Stimulated activated CD8-positive, alpha-beta memory T cell treated with anti-CD3 and anti-CD28 coated beads, Interleukin-15, amount 100 ng/mL, for 1 hour (primary cell): ENCODE results near the gene DDRGK1.
"Not testable (repeated sequence)": the region's sequence is repeated elsewhere in the genome, so short reads cannot be mapped to it uniquely, and the experiment has no call there.

Experiments used
- DNase-seq: peaks from one replicate; pipeline ENCODE4 v3.0.0-alpha.2; 2020; ENCODE audit warnings: low read depth

Gene DDRGK1

DNA sequence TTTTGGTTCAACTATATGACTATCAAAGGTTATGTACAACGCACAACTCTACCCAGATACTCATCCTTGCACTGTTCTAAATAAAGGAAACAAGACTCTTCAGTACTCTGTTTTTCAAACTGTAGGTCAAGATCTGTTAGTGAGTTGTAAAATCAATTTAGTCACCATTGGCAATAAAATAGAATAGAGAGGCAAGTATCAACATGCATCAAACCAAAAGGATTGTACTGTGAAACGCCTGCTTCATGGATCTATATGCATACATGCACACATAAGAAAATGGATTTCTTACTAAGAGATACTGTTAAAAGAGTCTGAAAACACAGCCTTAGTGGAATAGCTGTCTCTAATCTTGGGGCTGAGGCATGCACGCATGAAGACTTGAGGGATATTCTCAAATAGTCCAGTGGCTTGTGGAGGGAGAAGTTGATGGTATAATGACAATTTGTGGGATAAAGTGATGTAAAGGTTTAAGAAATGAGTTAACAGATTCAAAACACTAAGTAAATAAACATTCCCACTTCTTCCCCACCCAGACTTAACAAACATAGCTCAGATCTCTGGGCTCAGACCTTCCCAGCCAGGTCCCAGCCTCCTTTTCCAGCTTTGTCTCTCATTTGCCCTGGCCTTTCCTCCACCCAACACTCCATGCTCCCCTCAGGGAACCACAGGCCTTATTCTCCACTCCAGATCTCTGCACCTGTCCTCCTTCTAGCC lies 20.4 kb downstream of the DDRGK1 start:
- DNase-seq, result no peak

GRCh38 chr20:3182429-3182828 lies 22.1 kb downstream of the DDRGK1 start:
- DNase-seq, result not testable (repeated sequence)

GRCh38 chr20:3181270-3181669 lies 23.2 kb downstream of the DDRGK1 start:
- no peak for DNase-seq

GRCh38 chr20:3180319-3180718 lies 24.2 kb downstream of the DDRGK1 start:
- DNase-seq, result no peak

GRCh38 chr20:3177746-3178485 lies 26.6 kb downstream of the DDRGK1 start:
- no peak for DNase-seq

DNA sequence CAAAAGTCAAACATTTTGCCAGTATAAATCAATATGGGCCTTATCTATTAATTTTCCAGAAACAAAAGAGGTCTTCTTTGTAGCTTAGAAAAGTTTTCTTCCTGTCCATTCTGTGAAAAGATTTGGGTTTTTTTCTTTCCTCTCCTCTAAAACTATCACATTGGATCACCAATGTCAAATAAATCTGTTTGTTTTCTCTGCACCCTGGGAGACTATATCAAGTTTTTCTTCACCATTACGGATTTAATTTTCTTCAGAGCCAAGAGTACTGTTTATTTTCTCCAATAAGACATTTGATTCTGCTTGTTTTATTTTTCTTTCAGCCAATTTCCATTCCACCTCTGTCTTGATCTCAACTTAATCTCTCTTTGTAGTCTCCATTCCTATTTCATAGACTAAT lies 29.2 kb downstream of the DDRGK1 start:
- no peak for DNase-seq

GRCh38 chr20:3174442-3175261 lies 29.8 kb downstream of the DDRGK1 start:
- DNase-seq, result no peak

- peak; percentile 75 for DNase-seq
Measured at GRCh38 chr20:3173610-3174441, 30.7 kb downstream of the DDRGK1 start.

GRCh38 chr20:3172933-3173609 lies 31.4 kb downstream of the DDRGK1 start, which contains the start of gene LZTS3:
LZTS3 (minus strand) TSS chr20:3173549; CDS start chr20:3167163, 6,386 bp downstream.
- peak; percentile 64 for DNase-seq

DNA sequence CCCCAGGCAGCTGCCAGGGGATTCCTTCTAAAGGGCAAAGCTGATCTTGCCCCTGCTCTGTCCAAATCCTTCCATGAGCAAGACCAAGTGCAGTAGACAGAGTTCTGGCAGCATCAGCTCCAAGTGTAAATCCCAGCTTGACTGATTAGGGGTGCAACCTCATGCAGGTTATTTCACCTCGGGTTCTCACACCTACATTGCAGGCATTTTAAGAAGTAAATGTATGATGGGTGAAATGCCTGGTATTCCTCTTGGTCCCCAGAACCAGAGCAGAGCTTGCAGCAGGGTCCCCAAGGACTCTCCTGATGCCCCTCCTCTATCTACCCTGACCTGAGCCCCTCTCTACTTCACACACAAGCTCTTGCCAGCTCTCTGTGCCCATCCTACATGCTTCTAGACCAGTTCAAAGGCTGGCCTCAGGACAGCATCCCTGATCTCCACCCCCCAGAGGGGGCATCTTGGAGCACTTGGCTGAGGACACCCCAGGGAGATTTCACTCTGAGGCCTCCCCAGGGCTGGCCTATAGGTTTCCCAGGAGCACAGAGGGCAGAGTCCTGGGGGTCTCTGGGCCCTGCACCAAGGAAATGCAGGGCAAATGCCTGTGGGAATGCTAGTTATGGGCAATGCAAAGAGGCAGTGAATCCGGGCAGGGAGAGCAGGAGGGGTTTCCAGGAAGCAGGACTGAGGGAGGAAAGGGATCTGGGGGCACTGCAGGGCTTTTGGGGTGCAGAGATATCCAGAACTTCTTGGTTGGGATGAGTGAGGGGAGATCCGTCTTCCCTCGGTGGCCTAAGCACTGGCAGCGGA lies 32.2 kb downstream of the DDRGK1 start:
- DNase-seq, result no peak

DNA sequence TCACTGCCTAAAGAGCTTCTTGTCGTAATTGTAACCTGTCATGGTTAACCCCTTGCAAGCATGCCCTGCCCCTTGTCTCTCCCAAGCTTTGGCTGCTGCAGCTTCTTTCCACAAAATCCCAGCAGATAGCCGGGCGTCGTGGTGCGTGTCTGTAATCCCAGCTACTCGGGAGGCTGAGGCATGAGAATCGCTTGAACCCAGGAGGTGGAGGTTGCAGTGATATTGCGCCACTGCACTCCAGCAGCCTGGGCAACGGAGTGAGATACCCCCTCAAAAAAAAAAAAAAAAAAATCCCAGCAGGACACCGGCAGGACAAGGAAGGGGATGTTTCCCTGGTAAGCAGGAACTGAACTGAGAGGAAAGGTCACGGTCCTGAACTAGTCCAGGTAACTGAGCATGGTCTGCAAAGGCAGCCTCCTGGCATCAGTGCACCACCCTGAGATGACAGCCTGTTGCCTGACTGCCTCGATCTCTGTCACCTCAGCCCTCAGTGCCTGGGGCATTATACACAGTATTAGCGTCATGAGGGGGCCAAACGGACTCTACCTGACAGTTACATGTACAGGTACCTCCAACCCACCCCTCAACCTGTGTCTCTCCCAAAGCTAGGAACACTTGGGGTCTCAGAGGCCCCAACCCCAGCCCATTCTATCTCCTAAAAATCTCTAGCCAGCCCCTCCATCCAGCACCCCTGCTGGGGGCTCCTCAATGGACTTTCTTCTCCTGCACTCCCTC lies 32.9 kb downstream of the DDRGK1 start:
- DNase-seq, result no peak

DNA sequence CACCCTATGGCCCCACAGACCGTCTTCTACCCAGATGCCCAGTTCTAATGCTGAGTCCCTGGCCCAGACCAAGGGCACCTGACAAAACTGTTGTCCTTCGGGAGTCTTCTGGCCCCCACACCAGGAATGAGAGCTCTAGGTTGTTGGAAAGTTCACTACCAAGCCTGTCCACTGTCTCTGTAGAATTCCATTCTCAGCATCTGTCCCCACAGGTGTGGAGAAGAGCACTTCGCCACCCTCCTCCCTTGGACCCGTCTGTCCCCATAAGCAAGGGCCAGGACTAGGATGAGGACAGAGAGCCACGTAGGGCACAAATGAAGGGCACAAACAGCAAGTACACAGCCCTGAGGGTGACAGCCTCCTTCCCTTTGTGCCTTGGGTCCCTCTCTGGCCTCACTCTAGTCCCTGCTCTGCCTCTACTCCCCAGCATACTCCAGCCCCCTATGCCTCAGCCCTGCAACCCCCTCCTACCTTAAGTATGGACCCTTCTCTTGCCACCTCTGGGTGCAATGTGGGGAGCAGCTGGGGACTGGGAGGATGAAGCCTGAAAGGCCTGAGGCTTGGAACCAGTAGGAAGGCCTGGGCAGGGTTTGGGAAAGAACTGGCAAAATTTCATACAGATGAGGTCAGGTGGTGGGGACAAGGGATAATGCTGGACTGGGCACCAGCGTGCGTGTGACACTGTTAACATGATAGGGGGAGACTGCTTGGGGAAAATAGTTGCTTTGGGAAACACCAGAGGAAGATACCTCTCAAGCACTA lies 35.5 kb downstream of the DDRGK1 start:
- DNase-seq, result no peak

DNA sequence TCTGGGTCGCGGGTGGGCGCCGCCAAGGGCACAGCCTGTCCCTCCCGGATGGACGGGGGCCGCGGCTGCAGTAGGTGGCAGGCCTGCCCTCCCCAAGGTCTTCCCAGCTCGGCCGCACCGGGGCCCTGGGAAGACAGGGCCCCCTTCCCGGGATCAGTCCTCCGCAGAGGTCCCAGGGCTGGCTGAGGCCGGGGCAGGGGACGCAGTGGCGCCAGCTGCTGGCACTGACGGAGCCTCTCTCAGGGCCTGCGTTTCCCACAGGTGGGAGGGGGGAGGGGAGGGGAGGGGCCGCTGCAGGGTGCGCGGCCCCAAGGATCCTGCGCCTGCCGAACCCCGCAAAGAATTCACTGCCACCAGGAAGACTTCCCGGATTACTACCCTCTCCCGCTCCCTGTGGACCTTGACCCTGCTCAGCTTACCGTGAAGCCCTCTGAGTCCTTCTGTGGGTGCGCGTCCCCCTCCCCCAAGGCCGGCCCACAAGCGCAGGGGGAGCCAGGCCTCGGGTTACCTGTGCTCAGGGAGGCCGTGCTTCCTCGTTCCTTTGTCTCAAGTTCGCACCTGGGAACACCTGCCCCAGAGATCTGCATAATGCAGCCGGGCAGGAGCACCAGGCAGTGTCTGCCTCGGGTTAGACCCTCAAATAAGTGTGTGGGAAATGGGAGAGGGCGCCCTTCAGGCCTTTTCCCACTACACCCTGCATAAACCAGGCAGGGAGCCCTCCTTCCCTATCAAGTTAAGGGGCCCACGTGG lies 36.2 kb downstream of the DDRGK1 start:
- DNase-seq, result no peak

- DNase-seq, result no peak
Measured at GRCh38 chr20:3167738-3168078, 36.8 kb downstream of the DDRGK1 start.

DNA sequence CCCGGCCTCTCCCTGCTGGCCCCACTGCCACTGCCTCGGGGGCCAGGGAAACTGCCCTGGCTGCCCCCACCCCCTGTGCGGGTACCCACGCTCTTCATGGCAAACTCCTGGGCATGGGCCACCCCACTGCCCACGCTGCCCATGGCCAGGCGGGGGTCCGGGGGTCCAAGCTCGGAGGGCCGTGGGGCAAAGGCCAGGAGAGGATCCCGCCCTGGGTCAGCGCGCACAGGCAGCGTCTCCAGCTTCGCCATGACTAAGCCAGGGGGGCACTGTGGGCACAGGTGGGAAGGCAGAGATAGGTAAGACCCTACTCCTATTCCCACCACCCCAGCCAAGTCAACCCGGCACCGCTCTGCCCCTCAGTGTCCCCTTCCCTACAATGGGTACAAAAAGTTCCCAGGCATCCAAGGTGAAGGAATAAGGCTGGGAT lies 37.6 kb downstream of the DDRGK1 start:
- DNase-seq, result no peak

- no peak for DNase-seq
Measured at GRCh38 chr20:3166338-3166912, 38.1 kb downstream of the DDRGK1 start.

GRCh38 chr20:3165473-3166337 lies 38.8 kb downstream of the DDRGK1 start:
- DNase-seq, result no peak
